A673 (cell line): Measurements from ENCODE around the gene ZGRF1. TPM values are rescaled to one million over a fixed set of nuclear protein-coding genes. Genes with fewer than 3 reads are reported as not detected.

ENCODE experiments used
- BruUV-seq: library from RNA; stranded (reverse); fragments of 400-500 nt; replicated peaks from 2 replicates; lab custom pipeline; 2021; lab: Mats Ljungman, UMichigan
- CTCF ChIA-PET: fragments of 300-600 bp; sonication (Branson Sonifier 250); formaldehyde crosslinking; loops from one replicate; lab custom pipeline; 2022; ENCODE audit warnings: antibody characterized with exemption; lab: Charles Lee
- POLR2A ChIA-PET: fragments of 300-600 bp; sonication (Branson Sonifier 250); formaldehyde crosslinking; loops from one replicate; lab custom pipeline; 2022; ENCODE audit warnings: antibody characterized with exemption; ENCODE audit not compliant: low non-redundant PET; lab: Charles Lee
- DNase-seq: peaks from one replicate; pipeline ENCODE4 v3.0.0-alpha.2; 2015; ENCODE audit warnings: low spot score
- H3K27ac ChIP-seq: fragments of 200-600 bp; sonication (generic); 2 replicates; pipeline ENCODE4 v1.5.1; 2016; ENCODE audit warnings: mixed run types, low read depth, mild to moderate bottlenecking, mixed read lengths, antibody characterized with exemption, low read length; ENCODE audit not compliant: poor library complexity, severe bottlenecking
- H3K27me3 ChIP-seq: fragments of 200-600 bp; sonication (generic); replicated peaks from 2 replicates; pipeline ENCODE4 v1.6.1; 2017; ENCODE audit warnings: mixed run types, low read depth, mild to moderate bottlenecking, mixed read lengths, antibody characterized with exemption, low read length; ENCODE audit not compliant: insufficient read depth, poor library complexity
- H3K36me3 ChIP-seq: fragments of 200-600 bp; sonication (generic); 2 replicates; pipeline ENCODE4 v1.6.1; 2016; ENCODE audit warnings: mixed run types, mild to moderate bottlenecking, mixed read lengths, antibody characterized with exemption, low read length; ENCODE audit not compliant: insufficient read depth, poor library complexity, severe bottlenecking
- H3K4me1 ChIP-seq: fragments of 200-600 bp; sonication (generic); 2 replicates; pipeline ENCODE4 v1.6.1; 2017; ENCODE audit warnings: mixed run types, mild to moderate bottlenecking, mixed read lengths, antibody characterized with exemption, low read length; ENCODE audit not compliant: insufficient read depth, poor library complexity, severe bottlenecking
- H3K4me3 ChIP-seq: fragments of 200-600 bp; sonication (generic); 2 replicates; pipeline ENCODE4 v1.5.1; 2016; ENCODE audit warnings: low read depth, mixed run types, mild to moderate bottlenecking, mixed read lengths, low read length; ENCODE audit not compliant: poor library complexity, severe bottlenecking
- H3K9me3 ChIP-seq: fragments of 200-600 bp; sonication (generic); 2 replicates; pipeline ENCODE4 v1.6.1; 2016; ENCODE audit warnings: mixed run types, low read depth, mild to moderate bottlenecking, mixed read lengths, antibody characterized with exemption, low read length; ENCODE audit not compliant: poor library complexity, severe bottlenecking
- EZH2 ChIP-seq: fragments of 200-600 bp; sonication (generic); IDR thresholded peaks from 2 replicates; pipeline ENCODE4 v1.6.1; 2017; ENCODE audit warnings: borderline replicate concordance, low read depth, mild to moderate bottlenecking, mixed read lengths, antibody characterized with exemption, low read length; ENCODE audit not compliant: poor library complexity, severe bottlenecking
- intact Hi-C: fragments of 100-400 bp; cut with micrococcal nuclease; formaldehyde crosslinking; loops from one replicate; pipeline ENCODE4 v1.10.0; 2022; ENCODE audit not compliant: unreplicated experiment
- total RNA-seq: library from RNA; stranded (reverse); gene quantifications from 2 replicates; pipeline ENCODE4 v1.2.3, GENCODE V29; 2021
- TF ChIP-seq, protein P1 (sequence below): fragments of 300-800, 200-600 bp; sonication (generic); conservative IDR thresholded peaks from 2 replicates; pipeline ENCODE4 v1.5.1; 2017; ENCODE audit warnings: low read depth, mild to moderate bottlenecking, antibody characterized with exemption, low read length, moderate library complexity, mixed read lengths

The ZGRF1 gene
- total RNA-seq, 1 experiment from 2014 or later, result 31.4 TPM

GRCh38 chr4:112511803-112512118 lies 124.9 kb downstream of the ZGRF1 start:
- Histone ChIP-seq H3K36me3 (no peaks in the 10 kb centered on the region), H3K27me3 (peaks cover 86% of the 10 kb centered on the region), H3K27ac (no peak overlapping the region), H3K9me3 (no peaks in the 10 kb centered on the region), H3K4me3 (no peak overlapping the region), H3K4me1 (peaks cover 27% of the 10 kb centered on the region)
- CTCF ChIA-PET, result no interaction called here
- POLR2A ChIA-PET, result no interaction called here
- TF ChIP-seq, protein P1, sequence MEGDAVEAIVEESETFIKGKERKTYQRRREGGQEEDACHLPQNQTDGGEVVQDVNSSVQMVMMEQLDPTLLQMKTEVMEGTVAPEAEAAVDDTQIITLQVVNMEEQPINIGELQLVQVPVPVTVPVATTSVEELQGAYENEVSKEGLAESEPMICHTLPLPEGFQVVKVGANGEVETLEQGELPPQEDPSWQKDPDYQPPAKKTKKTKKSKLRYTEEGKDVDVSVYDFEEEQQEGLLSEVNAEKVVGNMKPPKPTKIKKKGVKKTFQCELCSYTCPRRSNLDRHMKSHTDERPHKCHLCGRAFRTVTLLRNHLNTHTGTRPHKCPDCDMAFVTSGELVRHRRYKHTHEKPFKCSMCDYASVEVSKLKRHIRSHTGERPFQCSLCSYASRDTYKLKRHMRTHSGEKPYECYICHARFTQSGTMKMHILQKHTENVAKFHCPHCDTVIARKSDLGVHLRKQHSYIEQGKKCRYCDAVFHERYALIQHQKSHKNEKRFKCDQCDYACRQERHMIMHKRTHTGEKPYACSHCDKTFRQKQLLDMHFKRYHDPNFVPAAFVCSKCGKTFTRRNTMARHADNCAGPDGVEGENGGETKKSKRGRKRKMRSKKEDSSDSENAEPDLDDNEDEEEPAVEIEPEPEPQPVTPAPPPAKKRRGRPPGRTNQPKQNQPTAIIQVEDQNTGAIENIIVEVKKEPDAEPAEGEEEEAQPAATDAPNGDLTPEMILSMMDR, result no peak
- TF ChIP-seq EZH2, result no peak
- intact Hi-C loops, result no loop called here
- no peak for DNase-seq
- BruUV-seq, result no TSS peak

DNA sequence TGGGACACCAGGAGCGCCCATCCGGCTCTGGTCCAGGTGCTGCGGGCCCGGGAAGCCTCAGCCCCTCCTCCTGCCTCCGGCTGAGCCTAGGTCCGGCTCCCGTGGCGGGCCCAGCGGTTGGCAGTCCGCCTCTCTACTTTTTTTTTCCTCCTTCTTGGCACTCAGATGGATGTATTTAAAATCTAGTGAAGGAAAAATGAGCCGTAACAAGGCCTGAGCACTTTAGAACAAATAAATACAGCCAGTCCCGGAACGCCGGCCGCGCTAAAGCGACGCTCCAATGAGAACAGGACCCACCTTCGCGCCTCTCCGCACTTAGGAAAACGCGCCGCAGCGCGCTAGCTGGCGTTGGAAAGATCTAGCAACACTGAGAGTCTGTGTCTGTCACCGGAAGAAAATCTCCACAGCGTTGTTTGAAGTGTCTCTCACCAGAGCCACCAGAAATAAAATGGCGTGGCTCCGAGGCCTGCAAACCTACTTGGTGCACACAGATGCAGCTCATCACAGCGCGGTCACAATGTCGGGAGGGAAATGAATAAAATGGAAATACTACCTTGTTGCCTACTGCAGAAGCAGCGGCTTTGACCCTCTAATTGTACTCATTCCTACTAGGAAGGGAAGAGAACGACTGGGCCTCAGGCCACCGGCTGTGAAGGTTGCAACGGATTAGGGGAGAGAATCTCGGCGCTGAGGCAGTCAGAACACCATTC lies 125.5 kb downstream of the ZGRF1 start:
- DNase-seq, result no peak
- H3K4me1 ChIP-seq, result peaks cover 22% of the 10 kb centered on the region
- BruUV-seq, result no TSS peak
- no peak overlapping the region for H3K27ac ChIP-seq
- no peaks in the 10 kb centered on the region for H3K9me3 ChIP-seq
- TF ChIP-seq EZH2, result no peak
- TF ChIP-seq, protein P1, result no peak
- H3K36me3 ChIP-seq, result no peaks in the 10 kb centered on the region
- H3K4me3 ChIP-seq, result no peak overlapping the region
- intact Hi-C loops, result no loop called here
- CTCF ChIA-PET, result no interaction called here
- POLR2A ChIA-PET, result no interaction called here
- peaks cover 85% of the 10 kb centered on the region for H3K27me3 ChIP-seq

DNA sequence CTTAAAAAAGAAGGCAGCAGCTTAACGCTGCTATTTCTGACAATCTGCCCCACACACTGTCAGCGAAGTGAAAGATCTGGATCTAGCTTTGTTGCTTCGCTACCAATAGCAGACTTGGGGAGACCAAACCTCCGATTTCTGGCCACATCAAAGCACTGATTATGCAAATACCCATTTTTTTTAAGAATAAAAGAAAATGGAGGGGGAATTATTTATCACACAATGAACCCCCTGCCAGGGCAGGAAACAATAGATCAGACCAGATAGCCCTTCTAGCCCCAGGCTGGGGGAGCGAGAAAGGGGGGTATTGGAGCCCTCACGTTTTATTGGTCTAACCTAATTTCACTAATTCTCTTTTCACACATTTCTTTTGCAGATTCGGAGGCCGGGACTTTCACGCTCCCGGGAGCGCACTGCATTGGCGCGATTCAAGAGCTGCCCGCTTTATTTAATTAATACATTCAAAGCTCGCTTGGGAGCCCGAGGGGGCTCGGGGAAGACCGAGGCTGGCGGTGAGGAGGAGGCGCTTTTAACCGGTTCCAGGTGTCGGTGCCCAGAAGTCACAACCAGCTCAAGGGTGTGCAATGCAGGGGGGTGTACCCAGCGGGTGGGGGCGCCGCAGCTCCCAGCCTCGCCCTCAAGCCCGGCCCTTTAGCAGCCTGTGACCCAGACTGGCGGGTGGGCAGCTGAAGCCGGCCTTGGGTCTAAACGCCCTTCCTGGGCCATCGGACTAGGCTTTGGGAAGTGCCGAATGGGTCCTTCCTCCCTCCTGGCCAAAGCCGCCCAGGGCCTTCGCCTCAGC lies 126.2 kb downstream of the ZGRF1 start:
- TF ChIP-seq, protein P1, result no peak
- TF ChIP-seq EZH2, result no peak
- BruUV-seq, result no TSS peak
- Histone ChIP-seq H3K4me3 (peak overlapping the region; percentile 36), H3K36me3 (no peaks in the 10 kb centered on the region), H3K4me1 (peaks cover 20% of the 10 kb centered on the region), H3K27me3 (peaks cover 85% of the 10 kb centered on the region), H3K27ac (no peak overlapping the region), H3K9me3 (no peaks in the 10 kb centered on the region)
- intact Hi-C loops, result no loop called here
- DNase-seq, result no peak
- POLR2A ChIA-PET, result no interaction called here
- CTCF ChIA-PET, result no interaction called here
